Measurements from ENCODE around the gene HMGCLL1. TPM values are rescaled to one million over a fixed set of nuclear protein-coding genes. Genes with fewer than 3 reads are reported as not detected.

Gene HMGCLL1
- total RNA-seq, 1 donor from 2014 or later, result 1.2 TPM

- Histone ChIP-seq H3K36me3 (no peaks in the 10 kb centered on the region), H3K4me1 (no peaks in the 10 kb centered on the region), H3K9me3 (replicated peaks) (no peaks in the 10 kb centered on the region), H3K4me3 (no peak overlapping the region), H3K27ac (replicated peaks) (no peak overlapping the region), H3K27me3 (ENCODE audit: low read depth) (no peaks in the 10 kb centered on the region)
- intact Hi-C loops (cut with micrococcal nuclease), result no loop called here
- no peak for DNase-seq
- no peak for TF ChIP-seq CTCF (IDR thresholded peaks at IDR 0.05; ENCODE audit: borderline replicate concordance)
Measured at GRCh38 chr6:55497694-55498093, 81.3 kb downstream of the HMGCLL1 start.

GRCh38 chr6:55496201-55496600 lies 82.8 kb downstream of the HMGCLL1 start:
- TF ChIP-seq CTCF (IDR thresholded peaks at IDR 0.05; ENCODE audit: borderline replicate concordance), result no peak
- DNase-seq, result no peak
- Histone ChIP-seq H3K4me1 (no peaks in the 10 kb centered on the region), H3K9me3 (replicated peaks) (no peaks in the 10 kb centered on the region), H3K27ac (replicated peaks) (no peak overlapping the region), H3K4me3 (no peak overlapping the region), H3K36me3 (no peaks in the 10 kb centered on the region), H3K27me3 (ENCODE audit: low read depth) (no peaks in the 10 kb centered on the region)
- intact Hi-C loops (cut with micrococcal nuclease), result no loop called here

DNA sequence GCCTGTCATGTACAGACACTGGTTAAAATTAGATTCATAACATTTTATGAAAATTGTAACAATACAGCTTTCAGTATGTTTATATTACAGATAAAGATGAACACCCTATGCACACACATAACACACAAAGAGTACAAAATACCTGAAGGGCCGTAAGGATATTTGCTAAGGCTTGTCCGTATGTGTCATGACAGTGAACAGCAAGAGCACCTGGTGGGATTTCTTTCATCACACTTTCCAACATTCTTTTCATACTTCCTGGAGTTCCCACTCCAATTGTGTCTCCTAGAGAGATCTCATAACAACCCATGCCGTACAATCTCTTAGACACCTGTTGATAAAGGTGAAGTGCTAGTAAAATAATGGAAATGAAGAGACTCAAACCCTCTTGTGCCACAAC lies 83.7 kb downstream of the HMGCLL1 start:
- H3K9me3 ChIP-seq (replicated peaks), result no peaks in the 10 kb centered on the region
- intact Hi-C loops (cut with micrococcal nuclease), result no loop called here
- no peaks in the 10 kb centered on the region for H3K36me3 ChIP-seq
- H3K27me3 ChIP-seq (ENCODE audit: low read depth), result no peaks in the 10 kb centered on the region
- H3K4me3 ChIP-seq, result no peak overlapping the region
- H3K27ac ChIP-seq (replicated peaks), result no peak overlapping the region
- TF ChIP-seq CTCF (IDR thresholded peaks at IDR 0.05; ENCODE audit: borderline replicate concordance), result no peak
- DNase-seq, result no peak
- no peaks in the 10 kb centered on the region for H3K4me1 ChIP-seq

DNA sequence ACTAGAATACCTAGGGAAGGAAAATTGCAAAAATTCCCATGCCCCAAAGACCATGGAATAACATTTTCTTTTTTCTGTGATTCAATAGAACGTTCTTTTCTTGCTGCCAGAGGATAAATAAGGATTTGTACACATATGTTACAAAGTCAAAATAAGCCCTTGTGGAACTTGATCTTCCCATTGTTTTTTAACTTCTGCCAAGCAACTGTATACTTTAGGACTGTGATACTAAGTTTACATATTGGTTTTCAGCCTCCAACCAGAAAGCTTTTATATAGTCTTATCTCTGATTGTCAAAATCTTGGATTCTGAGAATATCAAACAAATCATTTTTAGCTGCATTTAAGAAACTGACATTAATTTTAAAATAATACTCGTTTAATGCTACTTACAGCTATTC lies 84.6 kb downstream of the HMGCLL1 start:
- H3K27me3 ChIP-seq (ENCODE audit: low read depth), result no peaks in the 10 kb centered on the region
- intact Hi-C loops (cut with micrococcal nuclease), result no loop called here
- DNase-seq, result no peak
- H3K4me3 ChIP-seq, result no peak overlapping the region
- H3K4me1 ChIP-seq, result no peaks in the 10 kb centered on the region
- TF ChIP-seq CTCF (IDR thresholded peaks at IDR 0.05; ENCODE audit: borderline replicate concordance), result no peak
- no peak overlapping the region for H3K27ac ChIP-seq (replicated peaks)
- H3K9me3 ChIP-seq (replicated peaks), result no peaks in the 10 kb centered on the region
- no peaks in the 10 kb centered on the region for H3K36me3 ChIP-seq

DNA sequence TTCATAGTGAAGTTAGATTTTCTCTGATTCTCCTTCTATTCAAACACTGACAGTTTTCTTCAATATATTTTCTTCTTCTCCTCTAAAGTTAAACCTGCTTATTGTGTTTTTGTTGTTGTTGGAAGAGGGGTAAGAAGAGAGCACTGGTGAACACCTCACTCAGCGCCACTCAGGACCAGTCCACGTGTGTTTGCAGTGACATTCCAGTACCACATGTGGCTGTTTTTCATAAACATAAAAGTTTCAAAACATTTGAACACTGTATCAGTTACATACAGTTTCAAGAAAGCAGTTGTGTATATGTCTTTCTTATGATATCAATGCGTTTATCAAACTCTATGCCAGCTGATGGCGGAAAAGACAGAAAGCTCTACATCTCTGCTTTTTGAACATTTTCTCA lies 86.7 kb downstream of the HMGCLL1 start:
- Histone ChIP-seq H3K27me3 (ENCODE audit: low read depth) (no peaks in the 10 kb centered on the region), H3K36me3 (no peaks in the 10 kb centered on the region), H3K4me3 (no peak overlapping the region), H3K4me1 (no peaks in the 10 kb centered on the region), H3K27ac (replicated peaks) (no peak overlapping the region), H3K9me3 (replicated peaks) (peaks cover 16% of the 10 kb centered on the region)
- DNase-seq, result no peak
- TF ChIP-seq CTCF (IDR thresholded peaks at IDR 0.05; ENCODE audit: borderline replicate concordance), result no peak
- intact Hi-C loops (cut with micrococcal nuclease), result no loop called here

DNA sequence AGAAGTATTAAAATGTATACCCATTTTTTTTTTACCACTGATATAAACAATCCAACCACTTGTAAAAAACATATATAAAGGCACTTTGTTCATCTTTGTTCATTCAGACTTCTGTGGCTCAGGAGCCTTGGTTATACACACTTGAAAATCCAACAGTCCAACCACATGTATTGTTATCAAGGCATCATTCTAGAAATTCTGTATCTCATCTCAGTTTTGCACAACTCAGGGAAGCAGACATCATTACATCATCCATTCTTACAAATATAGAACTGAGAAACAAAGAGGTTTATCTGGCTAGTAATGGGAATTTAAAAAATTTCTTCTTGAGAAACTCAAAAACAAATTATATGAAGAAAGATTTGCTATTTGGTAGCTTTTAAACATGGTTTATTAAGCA lies 88.1 kb downstream of the HMGCLL1 start:
- H3K36me3 ChIP-seq, result no peaks in the 10 kb centered on the region
- DNase-seq, result no peak
- H3K27me3 ChIP-seq (ENCODE audit: low read depth), result no peaks in the 10 kb centered on the region
- TF ChIP-seq CTCF (IDR thresholded peaks at IDR 0.05; ENCODE audit: borderline replicate concordance), result no peak
- H3K27ac ChIP-seq (replicated peaks), result no peak overlapping the region
- H3K4me1 ChIP-seq, result no peaks in the 10 kb centered on the region
- no peak overlapping the region for H3K4me3 ChIP-seq
- H3K9me3 ChIP-seq (replicated peaks), result peaks cover 19% of the 10 kb centered on the region
- intact Hi-C loops (cut with micrococcal nuclease), result no loop called here
